GM12878 (cell line): ENCODE results near the gene OLR1. TPM values are rescaled to one million over a fixed set of nuclear protein-coding genes. Genes with fewer than 3 reads are reported as not detected.

Experiments
- ATAC-seq: fragments of 200-7000 bp; cut with Tn5 transposase; 3 replicates; pipeline ENCODE4 v1.9.1; 2020; ENCODE audit warnings: mild to moderate bottlenecking, moderate library complexity
- BruUV-seq: library from RNA; stranded (reverse); fragments of 400-500 nt; replicated peaks from 2 replicates; lab custom pipeline; 2021; lab: Mats Ljungman, UMichigan
- CTCF ChIA-PET: fragments of 300-600 bp; sonication (Branson Sonifier 250); formaldehyde crosslinking; extraction: SDS; loops from one replicate; lab custom pipeline; 2021; ENCODE audit warnings: inconsistent platforms; lab: Yijun Ruan, JAX
- POLR2A ChIA-PET: fragments of 350-600 bp; formaldehyde crosslinking; extraction: SDS; loops from one replicate; lab custom pipeline; 2021; ENCODE audit warnings: inconsistent platforms; lab: Charles Lee
- RAD21 ChIA-PET: fragments of 300-600 bp; sonication (Branson Sonifier 250); formaldehyde crosslinking; loops from one replicate; lab custom pipeline; 2023; ENCODE audit warnings: antibody characterized with exemption; ENCODE audit not compliant: unreplicated experiment; lab: Charles Lee
- SMC1A ChIA-PET: fragments of 300-600 bp; sonication (Branson Sonifier 250); formaldehyde crosslinking; loops from one replicate; lab custom pipeline; 2023; ENCODE audit not compliant: unreplicated experiment, uncharacterized antibody; lab: Charles Lee
- DNase-seq: peaks from one replicate; pipeline ENCODE4 v3.0.0-alpha.2; 2011; ENCODE audit warnings: low read depth, low spot score
- FAIRE-seq: peaks from 3 replicates; lab custom pipeline; 2011; peaks lifted over from hg19 to GRCh38; lab: Jason Lieb, UNC
- H2AFZ ChIP-seq: 2 replicates; pipeline ENCODE4 v1.6.0; 2011; ENCODE audit warnings: low read depth, low read length, control low read depth; ENCODE audit not compliant: control insufficient read depth
- H3K27ac ChIP-seq: 2 replicates; pipeline ENCODE4 v1.5.1; 2011; ENCODE audit warnings: control low read depth; ENCODE audit not compliant: control insufficient read depth, insufficient read depth
- H3K27me3 ChIP-seq, 2 experiments: replicated peaks in 1 of 2; 2 replicates each; pipeline versions ENCODE4 v1.6.0 to v1.6.1; 2011; ENCODE audit warnings: low read length in 1 of 2; ENCODE audit not compliant: control insufficient read depth in 2 of 2, insufficient read depth in 2 of 2
- H3K36me3 ChIP-seq, 2 experiments: 2 replicates each; pipeline ENCODE4 v1.5.1; 2011; ENCODE audit warnings: low read length in 1 of 2; ENCODE audit not compliant: control insufficient read depth in 2 of 2, insufficient read depth in 2 of 2
- H3K4me1 ChIP-seq: 2 replicates; pipeline ENCODE4 v1.6.1; 2011; ENCODE audit warnings: mild to moderate bottlenecking, low read length, moderate library complexity, mixed read lengths; ENCODE audit not compliant: control insufficient read depth, insufficient read depth
- H3K4me2 ChIP-seq: 2 replicates; pipeline ENCODE4 v1.6.0; 2011; ENCODE audit warnings: control low read depth; ENCODE audit not compliant: control insufficient read depth, insufficient read depth
- H3K4me3 ChIP-seq: fragments of 200-600 bp; sonication (generic); 2 replicates; pipeline ENCODE4 v1.5.1; 2016
- H3K79me2 ChIP-seq: 2 replicates; pipeline ENCODE4 v1.6.0; 2011; ENCODE audit warnings: low read length; ENCODE audit not compliant: control insufficient read depth, insufficient read depth
- H3K9ac ChIP-seq: 2 replicates; pipeline ENCODE4 v1.8.0; 2011; ENCODE audit warnings: low read length, control low read depth, mixed read lengths; ENCODE audit not compliant: control insufficient read depth, insufficient read depth
- H3K9me3 ChIP-seq: replicated peaks from 3 replicates; pipeline ENCODE4 v1.5.1; 2011; ENCODE audit warnings: mild to moderate bottlenecking, low read length; ENCODE audit not compliant: control insufficient read depth, insufficient read depth
- H4K20me1 ChIP-seq: 2 replicates; pipeline ENCODE4 v1.6.0; 2011; ENCODE audit not compliant: control insufficient read depth, insufficient read depth
- BCL11A ChIP-seq: IDR thresholded peaks from 2 replicates; pipeline ENCODE4 v1.6.1; 2011; ENCODE audit warnings: low read depth, low read length
- HDGF ChIP-seq: fragments of 450-650 bp; IDR thresholded peaks from 2 replicates; pipeline ENCODE4 v1.6.1; 2016; ENCODE audit warnings: antibody characterized with exemption
- KDM1A ChIP-seq: fragments of 200-600 bp; sonication (generic); IDR thresholded peaks from 2 replicates; pipeline ENCODE4 v1.6.1; 2016; ENCODE audit warnings: borderline replicate concordance
- MTA2 ChIP-seq: fragments of 450-650 bp; IDR thresholded peaks from 2 replicates; pipeline ENCODE4 v1.6.1; 2016; ENCODE audit warnings: low read depth, mild to moderate bottlenecking, moderate library complexity
- MXI1 ChIP-seq: fragments of 150-350 bp; IDR thresholded peaks from 2 replicates; pipeline ENCODE4 v1.6.1; 2011; ENCODE audit warnings: low read depth, mild to moderate bottlenecking, inconsistent platforms, low read length, improper control_type of control experiment
- SIX5 ChIP-seq: IDR thresholded peaks from 2 replicates; pipeline ENCODE4 v1.6.1; 2011; ENCODE audit warnings: mild to moderate bottlenecking, low read depth, low read length, moderate library complexity; ENCODE audit not compliant: severe bottlenecking
- SMAD1 ChIP-seq: fragments of 450-650 bp; IDR thresholded peaks from 2 replicates; pipeline ENCODE4 v1.6.1; 2018; ENCODE audit warnings: mild to moderate bottlenecking, low read depth; ENCODE audit not compliant: partially characterized antibody
- TBL1XR1 ChIP-seq: IDR thresholded peaks from 2 replicates; pipeline ENCODE4 v1.6.1; 2012; ENCODE audit warnings: low read depth, low read length, improper control_type of control experiment
- TCF7 ChIP-seq: IDR thresholded peaks from 2 replicates; pipeline ENCODE4 v1.6.1; 2014; ENCODE audit warnings: antibody characterized with exemption, borderline replicate concordance
- ZBED1 ChIP-seq: IDR thresholded peaks from 2 replicates; pipeline ENCODE4 v1.6.1; 2016; ENCODE audit warnings: borderline replicate concordance
- ZSCAN29 ChIP-seq: fragments of 450-650 bp; IDR thresholded peaks from 2 replicates; pipeline ENCODE4 v1.6.1; 2017; ENCODE audit warnings: mild to moderate bottlenecking, moderate library complexity
- WGBS: methylation state at CpG from one replicate; pipeline ENCODE4 v1.1.6; 2016; ENCODE audit warnings: low lambda C conversion rate; ENCODE audit not compliant: insufficient replicate concordance, insufficient coverage; ENCODE audit errors: missing lambda C conversion rate; 5-methylcytosine and 5-hydroxymethylcytosine counted together
- in situ Hi-C: fragments of 300-500 bp; cut with MboI; formaldehyde crosslinking; loops from 9 replicates; pipeline ENCODE4 v1.14.3; 2018; ENCODE audit warnings: mixed read lengths
- intact Hi-C: fragments of 100-400 bp; cut with micrococcal nuclease; formaldehyde crosslinking; loops from one replicate; pipeline ENCODE4 v1.14.2; 2022; ENCODE audit not compliant: unreplicated experiment
- polyA plus RNA-seq, 11 experiments: library from polyadenylated mRNA; depleted of rRNA in 4 of 11; unstranded in 6 of 11; stranded (reverse) in 5 of 11; fragments of >200 nt; fragmentation: Nextera tagmentation in 4 of 11; fragmentation: Illumina TruSeq in 1 of 11; extraction: Ambion mirVana in 4 of 11; extraction: Trizol in 1 of 11; gene quantifications; 1 replicate in 1 of 11; 2 replicates in 10 of 11; pipeline versions ENCODE4 v1.2.1 to v1.2.3, GENCODE V29; 2011 to 2016; ENCODE audit warnings: inconsistent platforms in 2 of 11, missing spikeins in 2 of 11, low read depth in 1 of 11
- total RNA-seq, 4 experiments: library from RNA; depleted of rRNA in 3 of 4; stranded (reverse); fragments of >200 nt in 3 of 4; fragmentation: Illumina TruSeq in 1 of 4; extraction: Trizol in 1 of 4; gene quantifications; 2 replicates each; pipeline versions ENCODE4 v1.2.1 to v1.2.3, GENCODE V29; 2013 to 2021
- TF ChIP-seq, protein P1 (sequence below): fragments of 450-650 bp; formaldehyde crosslinking; IDR thresholded peaks from 2 replicates; pipeline ENCODE4 v1.4.0; 2020; ENCODE audit warnings: mild to moderate bottlenecking, moderate library complexity
- TF ChIP-seq, protein P2 (sequence below): fragments of 450-650 bp; formaldehyde crosslinking; IDR thresholded peaks from 2 replicates; pipeline ENCODE4 v1.5.0; 2022; ENCODE audit warnings: mild to moderate bottlenecking, missing genetic modification characterization

OLR1 gene
- total and polyA plus RNA-seq, 10 of the 15 experiments (the other 5 are each of a cell fraction or from before 2014, with no cell fraction given): 0.08 TPM; not detected in 9

DNA sequence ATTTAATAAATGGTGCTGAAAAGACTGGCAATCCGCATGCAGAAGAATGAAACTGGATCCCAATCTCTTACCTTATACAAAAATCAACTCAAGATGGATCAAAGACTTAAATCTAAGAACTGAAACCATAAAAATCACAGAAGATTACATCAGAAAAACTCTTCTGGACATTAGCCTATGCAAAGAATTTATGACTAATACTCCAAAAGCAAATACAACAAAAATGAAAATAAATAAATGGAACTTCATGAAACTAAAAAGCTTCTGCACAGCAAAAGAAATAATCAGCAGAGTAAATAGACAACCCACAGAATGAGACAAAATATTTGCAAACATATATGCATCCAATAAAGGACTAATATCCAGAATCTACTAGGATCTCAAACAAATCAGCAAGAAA, 58.9 kb downstream of the OLR1 start:
- Histone ChIP-seq H2AFZ (no peak overlapping the region), H3K4me1 (no peaks in the 10 kb centered on the region), H3K36me3 (no peaks in the 10 kb centered on the region), H3K4me2 (no peak overlapping the region), H3K27ac (no peak overlapping the region), H3K9ac (no peak overlapping the region)
- ChIA-PET RAD21 (no interaction called here), SMC1A (no interaction called here)
- intact Hi-C loops (no loop called here), in situ Hi-C loops (no loop called here)
- no peak for TF ChIP-seq KDM1A
- no peak for TF ChIP-seq SMAD1
- TF ChIP-seq MXI1: no peak
- no peak for TF ChIP-seq ZBED1
- TF ChIP-seq TCF7: no peak
- no peak for TF ChIP-seq HDGF
- TF ChIP-seq, protein P1, sequence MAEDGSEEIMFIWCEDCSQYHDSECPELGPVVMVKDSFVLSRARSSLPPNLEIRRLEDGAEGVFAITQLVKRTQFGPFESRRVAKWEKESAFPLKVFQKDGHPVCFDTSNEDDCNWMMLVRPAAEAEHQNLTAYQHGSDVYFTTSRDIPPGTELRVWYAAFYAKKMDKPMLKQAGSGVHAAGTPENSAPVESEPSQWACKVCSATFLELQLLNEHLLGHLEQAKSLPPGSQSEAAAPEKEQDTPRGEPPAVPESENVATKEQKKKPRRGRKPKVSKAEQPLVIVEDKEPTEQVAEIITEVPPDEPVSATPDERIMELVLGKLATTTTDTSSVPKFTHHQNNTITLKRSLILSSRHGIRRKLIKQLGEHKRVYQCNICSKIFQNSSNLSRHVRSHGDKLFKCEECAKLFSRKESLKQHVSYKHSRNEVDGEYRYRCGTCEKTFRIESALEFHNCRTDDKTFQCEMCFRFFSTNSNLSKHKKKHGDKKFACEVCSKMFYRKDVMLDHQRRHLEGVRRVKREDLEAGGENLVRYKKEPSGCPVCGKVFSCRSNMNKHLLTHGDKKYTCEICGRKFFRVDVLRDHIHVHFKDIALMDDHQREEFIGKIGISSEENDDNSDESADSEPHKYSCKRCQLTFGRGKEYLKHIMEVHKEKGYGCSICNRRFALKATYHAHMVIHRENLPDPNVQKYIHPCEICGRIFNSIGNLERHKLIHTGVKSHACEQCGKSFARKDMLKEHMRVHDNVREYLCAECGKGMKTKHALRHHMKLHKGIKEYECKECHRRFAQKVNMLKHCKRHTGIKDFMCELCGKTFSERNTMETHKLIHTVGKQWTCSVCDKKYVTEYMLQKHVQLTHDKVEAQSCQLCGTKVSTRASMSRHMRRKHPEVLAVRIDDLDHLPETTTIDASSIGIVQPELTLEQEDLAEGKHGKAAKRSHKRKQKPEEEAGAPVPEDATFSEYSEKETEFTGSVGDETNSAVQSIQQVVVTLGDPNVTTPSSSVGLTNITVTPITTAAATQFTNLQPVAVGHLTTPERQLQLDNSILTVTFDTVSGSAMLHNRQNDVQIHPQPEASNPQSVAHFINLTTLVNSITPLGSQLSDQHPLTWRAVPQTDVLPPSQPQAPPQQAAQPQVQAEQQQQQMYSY (CRISPR knock-in tag): no peak
- no peak for TF ChIP-seq ZSCAN29
- TF ChIP-seq SIX5: no peak
- TF ChIP-seq MTA2: no peak
- TF ChIP-seq, protein P2, sequence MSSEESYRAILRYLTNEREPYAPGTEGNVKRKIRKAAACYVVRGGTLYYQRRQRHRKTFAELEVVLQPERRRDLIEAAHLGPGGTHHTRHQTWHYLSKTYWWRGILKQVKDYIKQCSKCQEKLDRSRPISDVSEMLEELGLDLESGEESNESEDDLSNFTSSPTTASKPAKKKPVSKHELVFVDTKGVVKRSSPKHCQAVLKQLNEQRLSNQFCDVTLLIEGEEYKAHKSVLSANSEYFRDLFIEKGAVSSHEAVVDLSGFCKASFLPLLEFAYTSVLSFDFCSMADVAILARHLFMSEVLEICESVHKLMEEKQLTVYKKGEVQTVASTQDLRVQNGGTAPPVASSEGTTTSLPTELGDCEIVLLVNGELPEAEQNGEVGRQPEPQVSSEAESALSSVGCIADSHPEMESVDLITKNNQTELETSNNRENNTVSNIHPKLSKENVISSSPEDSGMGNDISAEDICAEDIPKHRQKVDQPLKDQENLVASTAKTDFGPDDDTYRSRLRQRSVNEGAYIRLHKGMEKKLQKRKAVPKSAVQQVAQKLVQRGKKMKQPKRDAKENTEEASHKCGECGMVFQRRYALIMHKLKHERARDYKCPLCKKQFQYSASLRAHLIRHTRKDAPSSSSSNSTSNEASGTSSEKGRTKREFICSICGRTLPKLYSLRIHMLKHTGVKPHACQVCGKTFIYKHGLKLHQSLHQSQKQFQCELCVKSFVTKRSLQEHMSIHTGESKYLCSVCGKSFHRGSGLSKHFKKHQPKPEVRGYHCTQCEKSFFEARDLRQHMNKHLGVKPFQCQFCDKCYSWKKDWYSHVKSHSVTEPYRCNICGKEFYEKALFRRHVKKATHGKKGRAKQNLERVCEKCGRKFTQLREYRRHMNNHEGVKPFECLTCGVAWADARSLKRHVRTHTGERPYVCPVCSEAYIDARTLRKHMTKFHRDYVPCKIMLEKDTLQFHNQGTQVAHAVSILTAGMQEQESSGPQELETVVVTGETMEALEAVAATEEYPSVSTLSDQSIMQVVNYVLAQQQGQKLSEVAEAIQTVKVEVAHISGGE (CRISPR knock-in tag): no peak
- no peak for TF ChIP-seq TBL1XR1
- no peak for TF ChIP-seq BCL11A
- TF ChIP-seq, all 136 proteins: peak for 0
- H3K9me3 ChIP-seq: no peaks in the 10 kb centered on the region
- no peaks in the 10 kb centered on the region for H3K79me2 ChIP-seq
- CTCF ChIA-PET: no interaction called here
- H4K20me1 ChIP-seq: no peaks in the 10 kb centered on the region
- POLR2A ChIA-PET: no interaction called here
- no TSS peak for BruUV-seq
- H3K4me3 ChIP-seq: no peak overlapping the region
- FAIRE-seq: no peak
- 57% methylated on average over 1 of the region's 1 CpG for WGBS
- H3K27me3 ChIP-seq: no peaks in the 10 kb centered on the region
- no peak for ATAC-seq
- no peak for DNase-seq
